ENCODE measurements around the gene LRRTM2. TPM values are rescaled to one million over a fixed set of nuclear protein-coding genes. Genes with fewer than 3 reads are reported as not detected.

Gene LRRTM2
- total RNA-seq, 2 donors from 2014 or later = 0.06 to 0.67 TPM

- ATAC-seq = no peak
- DNase-seq = no peak
- intact Hi-C loops (cut with DNase I, micrococcal nuclease) = no loop called here
Measured at GRCh38 chr5:138889994-138890393, 14.9 kb upstream of the LRRTM2 start.

GRCh38 chr5:138884554-138884953, 9.4 kb upstream of the LRRTM2 start:
- intact Hi-C loops (cut with DNase I, micrococcal nuclease) = no loop called here
- no peak for ATAC-seq
- no peak for DNase-seq

- ATAC-seq (no peak), DNase-seq (no peak)
- intact Hi-C loops (cut with DNase I, micrococcal nuclease) = no loop called here
Measured at GRCh38 chr5:138884094-138884493, 9.0 kb upstream of the LRRTM2 start.

GRCh38 chr5:138883211-138883610, 8.1 kb upstream of the LRRTM2 start:
- intact Hi-C loops (cut with DNase I, micrococcal nuclease) = no loop called here
- no peak for ATAC-seq
- DNase-seq = no peak

- ATAC-seq (no peak), DNase-seq (no peak)
- intact Hi-C loops (cut with DNase I, micrococcal nuclease) = no loop called here
Measured at GRCh38 chr5:138878437-138879235, 3.5 kb upstream of the LRRTM2 start.

- intact Hi-C loops (cut with DNase I, micrococcal nuclease) = no loop called here
- DNase-seq (no peak), ATAC-seq (no peak)
Measured at GRCh38 chr5:138876811-138877210, 1.7 kb upstream of the LRRTM2 start.

- ATAC-seq (no peak), DNase-seq (no peak)
- intact Hi-C loops (cut with DNase I, micrococcal nuclease) = no loop called here
Measured at GRCh38 chr5:138875946-138876345, 811 bp upstream of the LRRTM2 start.

- no peak for DNase-seq
- ATAC-seq = no peak
- intact Hi-C loops (cut with DNase I, micrococcal nuclease) = no loop called here
Measured at GRCh38 chr5:138875552-138875875, 379 bp upstream of the LRRTM2 start.

- no peak for DNase-seq
- intact Hi-C loops (cut with DNase I, micrococcal nuclease) = no loop called here
- ATAC-seq = no peak
Measured at GRCh38 chr5:138874241-138874640, 894 bp downstream of the LRRTM2 start.

GRCh38 chr5:138873466-138874221, 1.5 kb downstream of the LRRTM2 start:
- DNase-seq (no peak), ATAC-seq (peak; percentile 6)
- intact Hi-C loops (cut with DNase I, micrococcal nuclease) = no loop called here

- intact Hi-C loops (cut with DNase I, micrococcal nuclease) = no loop called here
- DNase-seq (no peak), ATAC-seq (peak; percentile 13)
Measured at GRCh38 chr5:138872841-138873465, 2.2 kb downstream of the LRRTM2 start.

GRCh38 chr5:138870611-138871010, 4.5 kb downstream of the LRRTM2 start:
- no peak for ATAC-seq
- intact Hi-C loops (cut with DNase I, micrococcal nuclease) = no loop called here

GRCh38 chr5:138869763-138870500, 5.2 kb downstream of the LRRTM2 start:
- ATAC-seq (no peak), DNase-seq (no peak)
- intact Hi-C loops (cut with DNase I, micrococcal nuclease) = no loop called here

More at GRCh38 chr5:138870611-138871010, 4.5 kb downstream of the LRRTM2 start:
- no peak for DNase-seq

GRCh38 chr5:138869038-138869437, 6.1 kb downstream of the LRRTM2 start:
- ATAC-seq (no peak), DNase-seq (no peak)
- intact Hi-C loops (cut with DNase I, micrococcal nuclease) = no loop called here

GRCh38 chr5:138867011-138867410, 8.1 kb downstream of the LRRTM2 start:
- ATAC-seq = no peak
- intact Hi-C loops (cut with DNase I, micrococcal nuclease) = no loop called here
- DNase-seq = no peak

GRCh38 chr5:138853132-138853531, 22.0 kb downstream of the LRRTM2 start:
- intact Hi-C loops (cut with DNase I, micrococcal nuclease) = no loop called here
- no peak for DNase-seq
- ATAC-seq = no peak

- intact Hi-C loops (cut with DNase I, micrococcal nuclease) = no loop called here
- ATAC-seq (no peak), DNase-seq (no peak)
Measured at GRCh38 chr5:138850865-138851435, 24.2 kb downstream of the LRRTM2 start.

GRCh38 chr5:138849882-138850281, 25.3 kb downstream of the LRRTM2 start:
- ATAC-seq = no peak
- intact Hi-C loops (cut with DNase I, micrococcal nuclease) = no loop called here
- no peak for DNase-seq

GRCh38 chr5:138849439-138849838, 25.7 kb downstream of the LRRTM2 start:
- ATAC-seq = no peak
- no peak for DNase-seq
- intact Hi-C loops (cut with DNase I, micrococcal nuclease) = no loop called here

Data from left colon (tissue), 2 donors.